ENCODE data around the gene SHH. TPM values are rescaled to one million over a fixed set of nuclear protein-coding genes. Genes with fewer than 3 reads are reported as not detected.

Gene SHH
- total and polyA plus RNA-seq, 2 donors (not counting 3 experiments of a cell fraction or from before 2014, with no cell fraction given), result not detected

GRCh38 chr7:155761162-155761561, 51.1 kb downstream of the SHH start:
- Histone ChIP-seq H3K9me3 (replicated peaks; ENCODE audit: control insufficient read depth, insufficient read depth, low read length) (no peaks in the 10 kb centered on the region), H3K4me3 (replicated peaks in 1 of 3; ENCODE audit: insufficient read depth in 1 of 3, low read depth in 1 of 3, low read length in 3 of 3) (no peak overlapping the region), H3K4me1 (ENCODE audit: control insufficient read depth, extremely low read depth, insufficient read depth, low read length) (peaks cover 16% of the 10 kb centered on the region), H2AFZ (ENCODE audit: low read depth, low read length) (no peak overlapping the region), H3K27ac (ENCODE audit: insufficient read depth, low read depth, low read length) (no peak overlapping the region), H3K36me3 (ENCODE audit: control insufficient read depth in 2 of 2, extremely low read depth in 1 of 2, insufficient read depth in 2 of 2, low read length in 2 of 2) (peaks cover 0 to 6% of the 10 kb centered on the region in 2 experiments), H3K9me1 (replicated peaks; ENCODE audit: control insufficient read depth, extremely low read depth, insufficient read depth, low read length) (no peaks in the 10 kb centered on the region), H3K4me2 (ENCODE audit: insufficient read depth, low read length) (no peak overlapping the region), H3K27me3 (ENCODE audit: control insufficient read depth in 2 of 2, insufficient read depth in 2 of 2, low read length in 2 of 2) (no peaks in the 10 kb centered on the region), H3K79me2 (ENCODE audit: control insufficient read depth, insufficient read depth, low read length) (peaks cover 43% of the 10 kb centered on the region), H3K9ac (replicated peaks; ENCODE audit: extremely low read depth, insufficient read depth, low read length) (no peak overlapping the region), H4K20me1 (replicated peaks; ENCODE audit: control insufficient read depth, extremely low read depth, insufficient read depth, low read length) (no peaks in the 10 kb centered on the region)
- FAIRE-seq (no peak), DNase-seq (ENCODE audit: low read depth, low spot score) (no peak)
- POLR2A ChIA-PET, result no interaction called here
- TF ChIP-seq POLR2A (IDR thresholded peaks at IDR 0.05; ENCODE audit: low read depth, low read length) (no peak), FOS (IDR thresholded peaks at IDR 0.05; ENCODE audit: borderline replicate concordance, insufficient read depth, low read length) (no peak), GATA2 (IDR thresholded peaks at IDR 0.05; ENCODE audit: insufficient read depth, insufficient read length, low read depth, low read length) (no peak), EZH2 (IDR thresholded peaks at IDR 0.05; ENCODE audit: borderline replicate concordance, low read depth, low read length, severe bottlenecking) (no peak), POLR2AphosphoS5 (IDR thresholded peaks at IDR 0.05; ENCODE audit: insufficient read depth, low read depth, low read length) (no peak)
- CTCF ChIA-PET, result interaction anchor here (1.6 to 2.3 kb wide), 2 partner anchors 86 to 162 kb away, joined by 3 to 23 read pairs; no protein-coding TSS in a partner anchor
- no TSS peak for BruUV-seq (replicated peaks)
- intact Hi-C loops (cut with micrococcal nuclease) (loop anchor here (10.0 kb wide), 2 partner anchors 306 to 466 kb away; partner anchors contain the start of genes EN2 and INSIG1), dilution Hi-C loops (cut with MboI; ENCODE audit: extremely low pct_ligation_motif_present, low sequenced_read_pairs) (no loop called here)

- dilution Hi-C loops (cut with MboI; ENCODE audit: extremely low pct_ligation_motif_present, low sequenced_read_pairs), result no loop called here
Observed at GRCh38 chr7:155759740-155760430, 52.4 kb downstream of the SHH start.

More at GRCh38 chr7:155759740-155760430, 52.4 kb downstream of the SHH start:
- peaks cover 49% of the 10 kb centered on the region for H3K79me2 ChIP-seq (ENCODE audit: control insufficient read depth, insufficient read depth, low read length)
- peaks cover 16% of the 10 kb centered on the region for H3K4me1 ChIP-seq (ENCODE audit: control insufficient read depth, extremely low read depth, insufficient read depth, low read length)
- ChIA-PET CTCF (interaction anchor here (1.3 to 1.8 kb wide), 2 partner anchors 8 to 161 kb away, joined by 3 to 9 read pairs; no protein-coding TSS in a partner anchor), POLR2A (no interaction called here)
- peaks cover 0 to 3% of the 10 kb centered on the region in 2 experiments for H3K36me3 ChIP-seq (ENCODE audit: control insufficient read depth in 2 of 2, extremely low read depth in 1 of 2, insufficient read depth in 2 of 2, low read length in 2 of 2)
- H3K9me1 ChIP-seq (replicated peaks; ENCODE audit: control insufficient read depth, extremely low read depth, insufficient read depth, low read length), result no peaks in the 10 kb centered on the region
- intact Hi-C loops (cut with micrococcal nuclease), result loop anchor here (10.0 kb wide), 2 partner anchors 305 to 465 kb away; partner anchors contain the start of genes EN2 and INSIG1
- peaks cover 4% of the 10 kb centered on the region for H4K20me1 ChIP-seq (replicated peaks; ENCODE audit: control insufficient read depth, extremely low read depth, insufficient read depth, low read length)
- H3K9ac ChIP-seq (replicated peaks; ENCODE audit: extremely low read depth, insufficient read depth, low read length), result no peak overlapping the region
- H3K9me3 ChIP-seq (replicated peaks; ENCODE audit: control insufficient read depth, insufficient read depth, low read length), result no peaks in the 10 kb centered on the region
- no peak for TF ChIP-seq POLR2AphosphoS5 (IDR thresholded peaks at IDR 0.05; ENCODE audit: insufficient read depth, low read depth, low read length)
- TF ChIP-seq EZH2 (IDR thresholded peaks at IDR 0.05; ENCODE audit: borderline replicate concordance, low read depth, low read length, severe bottlenecking), result no peak
- TF ChIP-seq POLR2A (IDR thresholded peaks at IDR 0.05; ENCODE audit: low read depth, low read length), result no peak
- TF ChIP-seq JUN (IDR thresholded peaks at IDR 0.05; ENCODE audit: borderline replicate concordance, insufficient read depth, insufficient read length, low read depth), result no peak
- no peak for TF ChIP-seq MAX (IDR thresholded peaks at IDR 0.05; ENCODE audit: insufficient read depth, insufficient read length)
- no peak for TF ChIP-seq MYC (IDR thresholded peaks at IDR 0.05; ENCODE audit: low read depth, low read length)
- TF ChIP-seq CTCF (IDR thresholded peaks at IDR 0.05; ENCODE audit: extremely low read depth in 1 of 2, insufficient read depth in 1 of 2, low read depth in 1 of 2, low read length in 2 of 2), result no peak
- TF ChIP-seq GATA2 (IDR thresholded peaks at IDR 0.05; ENCODE audit: insufficient read depth, insufficient read length, low read depth, low read length), result no peak
- no peak for TF ChIP-seq FOS (IDR thresholded peaks at IDR 0.05; ENCODE audit: borderline replicate concordance, insufficient read depth, low read length)
- no peaks in the 10 kb centered on the region for H3K27me3 ChIP-seq (ENCODE audit: control insufficient read depth in 2 of 2, insufficient read depth in 2 of 2, low read length in 2 of 2)
- no peak overlapping the region for H3K4me2 ChIP-seq (ENCODE audit: insufficient read depth, low read length)
- FAIRE-seq, result no peak
- no TSS peak for BruUV-seq (replicated peaks)
- no peak overlapping the region for H3K4me3 ChIP-seq (replicated peaks in 1 of 3; ENCODE audit: insufficient read depth in 1 of 3, low read depth in 1 of 3, low read length in 3 of 3)
- no peak overlapping the region for H3K27ac ChIP-seq (ENCODE audit: insufficient read depth, low read depth, low read length)
- no peak overlapping the region for H2AFZ ChIP-seq (ENCODE audit: low read depth, low read length)
- no peak for DNase-seq (ENCODE audit: low read depth, low spot score)
